ENCODE measurements around the gene STEAP1B.

STEAP1B gene

DNA sequence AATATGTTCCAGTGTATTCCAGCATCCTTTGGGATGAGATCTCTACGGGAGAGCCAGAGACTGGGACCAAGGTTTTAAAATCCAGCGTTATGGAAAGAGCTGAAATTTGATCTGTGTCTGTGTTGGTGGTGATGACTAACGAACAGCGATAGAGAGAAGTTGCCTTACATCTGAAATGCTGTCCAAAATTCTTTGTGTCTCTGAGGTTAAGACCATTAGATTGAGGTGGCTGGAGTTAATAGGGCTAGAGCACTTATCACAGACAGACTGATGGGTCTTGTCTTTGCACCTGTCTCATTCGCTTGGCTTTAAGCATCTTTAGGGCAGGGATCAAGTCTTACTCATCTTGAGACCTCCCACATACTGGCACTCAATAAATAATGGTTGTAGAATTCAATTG lies 102.0 kb downstream of the STEAP1B start:
- DNase-seq, result no peak

DNA sequence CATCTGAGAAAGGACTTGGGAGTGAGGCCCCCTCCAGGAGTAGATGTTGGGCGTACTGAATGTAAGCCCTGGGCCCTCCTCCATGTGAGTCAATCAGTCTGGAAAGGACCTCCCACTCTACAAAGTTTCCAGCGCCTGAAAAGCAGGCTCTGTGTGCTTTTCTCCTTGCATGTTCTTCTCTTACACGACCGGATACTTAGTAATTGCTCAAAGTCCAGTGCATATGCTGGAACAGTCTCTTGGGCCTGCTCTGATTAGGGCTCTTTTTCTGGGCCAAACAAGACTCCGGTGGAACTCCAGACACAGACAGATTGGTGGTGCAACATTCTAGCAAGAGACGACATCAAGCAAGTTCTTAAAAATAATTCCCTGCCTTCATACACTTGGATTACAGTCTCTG lies 104.8 kb downstream of the STEAP1B start:
- no peak for DNase-seq

DNA sequence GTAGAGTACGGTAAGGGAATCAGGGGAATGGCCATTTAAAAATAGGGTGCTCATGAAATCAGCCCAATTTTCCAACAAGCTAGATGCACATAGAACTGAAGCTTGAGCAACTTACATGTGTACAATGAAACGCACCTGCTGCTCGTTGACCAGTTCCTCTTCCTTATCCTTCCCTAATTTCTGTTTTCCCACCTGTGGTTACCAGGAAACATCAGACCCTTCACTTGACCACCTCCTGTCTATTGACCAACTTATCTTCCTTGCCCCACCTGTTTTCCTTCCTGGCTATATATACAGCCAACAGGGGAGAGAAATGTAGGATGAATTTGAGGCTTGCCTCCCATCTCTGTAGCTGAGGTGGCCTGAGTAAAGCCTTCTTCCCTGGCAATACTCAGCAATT lies 105.2 kb downstream of the STEAP1B start:
- no peak for DNase-seq

DNA sequence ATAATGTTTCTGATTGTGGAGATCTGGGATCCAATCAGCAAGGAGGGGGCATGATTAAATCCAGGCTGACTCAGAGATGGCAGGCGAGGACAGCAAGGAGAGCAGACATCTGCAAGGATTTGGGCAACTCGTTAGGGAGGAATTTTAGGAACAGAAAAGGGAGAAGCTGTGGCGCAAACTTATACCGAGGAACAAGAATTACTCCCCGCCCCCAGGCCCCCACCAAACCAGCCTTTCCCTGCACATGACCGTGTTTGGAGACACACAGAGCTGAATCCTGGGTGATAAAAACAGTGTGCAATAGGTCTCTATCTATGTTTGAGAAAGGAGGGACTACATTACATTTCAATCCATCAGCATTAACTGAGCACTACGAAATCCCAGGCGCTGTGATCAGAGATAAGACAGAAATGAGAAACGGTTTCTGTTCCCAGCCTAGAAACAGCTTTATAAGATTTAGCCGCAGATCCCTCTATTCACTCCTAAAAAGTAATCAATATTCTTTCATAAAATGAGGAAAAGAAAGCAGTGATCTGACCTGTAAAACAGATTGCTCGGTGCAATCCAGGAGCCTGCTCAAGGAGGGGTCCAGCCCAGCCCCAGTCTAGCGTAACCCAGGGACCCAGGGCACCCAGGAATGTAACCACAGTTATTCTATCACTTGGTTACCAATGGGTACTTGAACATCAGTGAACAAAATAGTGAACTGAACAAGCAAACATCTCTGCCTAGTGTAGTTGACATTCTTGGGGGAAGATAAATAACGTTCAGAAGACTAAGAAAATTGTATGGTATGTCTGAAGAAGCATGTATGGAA lies 105.9 kb downstream of the STEAP1B start:
- DNase-seq, result no peak

DNA sequence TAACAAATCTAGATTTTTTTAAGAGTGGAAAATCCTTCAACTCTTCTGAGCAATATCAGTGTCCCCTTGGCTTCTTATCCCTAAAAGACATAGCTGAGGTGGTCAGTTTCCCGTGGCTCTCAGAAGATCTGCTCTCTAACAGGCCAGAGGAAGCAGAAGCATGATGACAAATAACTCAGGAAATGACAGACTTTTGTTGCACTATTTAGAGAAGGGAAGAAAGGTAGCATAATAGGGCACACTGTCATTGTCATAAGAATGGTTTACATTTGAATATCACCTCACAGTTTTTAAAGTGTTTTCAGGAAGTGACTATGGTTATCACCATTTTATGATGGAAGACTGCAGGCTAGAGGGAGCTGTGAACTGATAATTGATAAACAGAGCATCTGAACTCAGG lies 109.5 kb downstream of the STEAP1B start:
- no peak for DNase-seq

DNA sequence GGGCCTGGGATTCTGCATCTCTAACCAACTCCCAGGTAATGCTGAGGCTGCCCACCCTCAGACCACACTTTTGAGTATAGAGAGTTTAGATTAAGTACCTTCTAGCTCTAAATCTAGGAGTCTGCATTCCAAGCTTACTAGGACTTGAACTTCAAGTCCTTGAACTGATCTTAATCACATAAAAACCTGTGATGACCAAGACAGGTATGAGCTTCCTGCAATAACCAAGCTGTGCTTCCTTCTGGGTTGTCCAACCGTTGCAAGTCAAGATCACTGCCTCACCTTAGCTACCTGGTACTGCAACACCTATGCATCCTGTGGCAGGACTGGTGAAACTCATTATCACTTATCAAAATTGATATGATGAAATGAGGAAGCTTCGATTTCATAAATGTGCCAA lies 110.1 kb downstream of the STEAP1B start:
- DNase-seq, result no peak

DNA sequence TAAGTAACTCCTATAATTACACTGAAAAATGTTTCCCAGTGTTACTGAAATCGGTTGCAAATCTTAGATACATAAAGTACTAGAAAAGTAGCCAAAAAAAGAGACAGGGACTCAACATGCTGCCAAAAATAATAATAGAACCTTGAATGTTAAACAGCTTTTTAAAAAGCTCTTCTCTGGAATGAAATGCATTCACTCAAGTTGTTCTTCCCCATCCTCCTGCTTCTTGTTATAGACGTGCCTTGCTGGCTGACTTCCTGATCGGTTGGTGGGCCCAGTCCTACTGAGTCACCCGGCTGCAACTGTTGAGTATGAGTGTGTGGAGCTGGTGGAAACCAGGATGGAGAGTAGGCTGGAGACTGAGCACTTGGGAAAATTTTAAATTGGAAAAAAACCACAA lies 112.4 kb downstream of the STEAP1B start:
- DNase-seq, result no peak

DNA sequence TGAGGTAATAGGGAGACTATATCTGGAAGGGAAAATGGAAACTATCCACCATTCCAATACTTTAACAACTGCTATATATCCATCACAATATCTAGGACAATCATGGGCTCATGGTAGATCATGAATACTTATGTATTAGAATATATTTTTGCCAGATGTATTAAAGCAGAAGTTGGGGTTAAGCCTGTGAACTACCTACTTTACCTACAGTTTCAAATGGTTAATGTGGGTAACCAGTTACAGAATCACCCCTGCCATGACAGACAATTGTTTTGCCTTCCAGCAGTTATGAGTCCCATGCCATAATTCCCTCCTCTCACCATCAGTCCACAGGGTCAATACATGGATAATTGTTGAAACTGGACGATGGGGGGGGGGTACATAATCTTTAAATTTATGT lies 113.1 kb downstream of the STEAP1B start:
- no peak for DNase-seq

DNA sequence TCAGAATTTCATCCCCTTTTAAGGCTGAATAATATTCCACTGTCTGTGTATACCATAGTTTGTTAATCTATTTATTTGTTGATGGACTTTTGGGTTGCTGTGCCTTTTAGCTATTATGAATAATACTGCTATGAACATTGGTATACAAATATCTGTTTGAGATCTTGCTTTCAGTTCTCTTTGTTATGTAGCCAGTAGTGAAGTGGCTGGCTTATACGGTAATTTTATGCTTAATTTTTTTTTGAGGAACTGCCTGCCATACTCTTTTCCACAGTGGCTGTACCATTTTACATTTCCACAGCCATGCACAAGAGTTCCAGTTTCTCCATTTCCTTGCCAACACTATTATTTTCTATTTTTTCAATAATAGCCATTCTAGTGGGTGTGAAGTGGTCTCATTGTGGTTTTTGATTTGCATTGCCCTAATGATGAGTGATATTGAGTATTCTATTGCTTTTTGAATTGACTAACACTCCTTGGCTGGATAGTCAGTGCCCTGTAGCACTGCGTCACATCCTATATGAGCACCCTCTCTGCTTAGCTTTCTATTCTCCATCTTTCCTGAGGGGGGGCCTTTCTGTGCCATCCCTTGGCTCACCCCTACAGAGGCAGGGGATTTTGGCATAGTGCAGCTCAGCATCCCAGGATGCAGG lies 113.7 kb downstream of the STEAP1B start:
- no peak for DNase-seq

DNA sequence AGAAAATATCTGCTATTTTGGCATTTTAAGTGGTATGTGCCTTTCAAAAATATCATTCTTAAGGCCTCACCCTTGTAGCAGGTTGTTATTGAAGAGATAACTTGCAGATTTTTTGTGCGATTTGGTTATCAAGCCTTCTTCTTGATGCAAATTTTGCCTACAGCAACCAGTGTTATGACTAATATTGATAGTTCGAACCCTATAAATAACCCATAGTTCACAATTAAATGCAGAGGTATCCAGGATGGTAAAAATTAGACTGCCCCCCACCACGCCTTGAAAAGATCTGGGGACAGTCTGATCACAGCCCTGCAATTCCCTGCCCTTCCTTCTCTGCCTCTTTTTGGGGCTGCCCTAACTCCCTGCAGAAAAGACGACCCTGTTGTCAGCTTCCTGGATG lies 114.7 kb downstream of the STEAP1B start:
- DNase-seq, result no peak

DNA sequence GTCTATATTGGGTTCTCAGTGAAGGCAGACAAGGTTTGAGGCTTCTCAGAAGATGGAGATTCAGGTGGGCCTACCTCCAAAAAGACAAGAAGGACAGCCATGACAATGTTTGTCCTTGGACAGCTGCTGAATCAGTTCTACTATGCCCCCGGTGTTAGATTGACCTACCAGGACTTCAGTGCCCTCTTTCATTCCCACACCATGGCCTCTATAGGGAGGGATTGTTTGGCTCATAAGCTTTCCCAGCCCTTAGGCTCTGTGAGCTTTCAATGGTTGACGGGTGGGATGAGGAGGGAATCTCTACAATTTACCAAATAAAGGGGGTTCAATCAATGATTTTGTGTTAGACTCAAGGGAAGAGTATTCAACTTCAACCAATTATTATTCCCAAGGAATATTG lies 119.7 kb downstream of the STEAP1B start:
- DNase-seq, result no peak

DNA sequence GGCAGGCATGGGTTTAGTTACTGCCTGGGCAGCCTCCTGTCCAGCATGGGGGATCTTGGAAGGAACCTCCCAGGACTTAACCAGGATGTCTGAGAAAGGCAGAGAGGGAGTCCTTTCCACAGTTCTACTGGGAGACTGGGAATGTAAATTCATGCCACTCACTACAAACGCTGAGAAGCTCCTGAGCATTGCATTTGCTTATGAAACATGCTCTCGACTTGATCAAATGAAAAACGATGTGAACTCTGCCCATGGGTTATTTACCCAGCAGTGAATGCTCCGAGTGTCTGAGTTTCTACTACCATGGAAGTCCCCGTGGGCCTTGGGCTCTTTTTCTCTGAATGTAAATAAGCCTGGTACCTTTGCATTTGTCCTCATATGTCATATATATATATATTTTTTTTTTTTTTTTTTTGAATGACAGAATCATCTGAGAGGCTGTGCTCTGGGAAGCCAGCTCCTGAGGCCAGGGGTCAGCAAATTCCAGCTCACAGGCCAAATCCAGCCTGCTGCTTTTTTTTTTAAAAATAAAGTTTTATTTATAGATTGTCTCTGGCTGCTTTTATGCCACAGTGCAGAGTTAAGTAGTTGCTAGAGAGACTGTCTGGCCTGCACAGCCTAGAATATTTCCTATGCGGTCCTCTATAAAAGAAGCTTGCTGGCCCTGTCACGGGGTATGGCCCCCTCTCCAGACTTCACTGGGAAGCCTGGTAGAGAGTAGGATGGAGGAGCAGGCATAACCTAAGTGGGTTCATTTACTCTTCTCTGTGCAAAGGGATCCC lies 121.6 kb downstream of the STEAP1B start:
- DNase-seq, result no peak

DNA sequence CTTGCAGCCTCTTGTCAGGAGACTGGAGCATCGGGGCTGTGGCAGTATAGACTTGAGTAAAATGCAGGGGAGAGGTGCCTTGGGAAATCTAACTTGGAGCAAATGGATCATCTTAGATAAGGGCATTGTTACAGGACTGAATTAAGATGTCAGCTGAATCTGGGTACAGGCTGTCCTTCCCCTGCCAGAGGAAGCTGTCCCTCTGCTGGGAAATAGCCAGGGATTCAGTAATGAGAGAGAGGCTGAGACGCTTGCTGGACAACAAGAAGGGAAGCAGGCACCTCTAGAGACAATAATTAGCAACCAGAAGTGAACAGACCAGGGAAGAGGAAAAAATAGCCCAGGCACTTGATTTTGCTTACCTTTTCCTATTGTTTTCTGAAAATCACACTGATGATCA lies 122.3 kb downstream of the STEAP1B start:
- DNase-seq, result no peak

DNA sequence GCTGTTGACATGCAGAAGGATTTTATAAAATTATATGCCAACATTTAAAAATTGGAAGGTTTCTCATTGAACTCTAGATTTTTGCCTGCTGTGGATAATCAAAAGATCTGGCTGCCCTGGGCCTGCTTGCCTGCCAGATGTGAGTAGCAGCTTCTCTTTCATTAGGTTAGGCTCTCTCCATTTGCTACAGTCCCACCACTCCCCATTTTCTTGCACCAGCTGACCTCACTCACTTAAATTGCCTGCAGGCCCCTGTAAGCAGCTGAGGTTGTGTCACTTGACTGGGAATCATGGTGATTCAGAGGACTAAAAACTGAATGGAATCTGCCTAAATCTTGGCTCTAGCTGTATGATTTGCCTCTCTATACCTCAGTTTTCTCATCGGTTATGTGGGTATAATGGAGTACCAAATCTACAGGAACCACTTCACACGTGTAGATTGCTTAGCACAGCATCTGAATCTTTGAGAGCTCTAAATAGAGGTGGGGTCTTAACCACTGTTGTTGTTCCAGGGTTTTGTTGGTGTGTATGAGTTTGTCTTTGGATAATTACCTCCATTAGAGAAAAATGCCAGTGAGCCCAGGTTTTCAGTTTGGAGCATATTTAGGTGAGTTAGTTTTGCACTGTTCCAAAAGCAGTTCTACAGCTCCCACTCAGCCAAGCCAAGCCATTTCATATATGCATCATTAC lies 124.5 kb downstream of the STEAP1B start:
- no peak for DNase-seq

DNA sequence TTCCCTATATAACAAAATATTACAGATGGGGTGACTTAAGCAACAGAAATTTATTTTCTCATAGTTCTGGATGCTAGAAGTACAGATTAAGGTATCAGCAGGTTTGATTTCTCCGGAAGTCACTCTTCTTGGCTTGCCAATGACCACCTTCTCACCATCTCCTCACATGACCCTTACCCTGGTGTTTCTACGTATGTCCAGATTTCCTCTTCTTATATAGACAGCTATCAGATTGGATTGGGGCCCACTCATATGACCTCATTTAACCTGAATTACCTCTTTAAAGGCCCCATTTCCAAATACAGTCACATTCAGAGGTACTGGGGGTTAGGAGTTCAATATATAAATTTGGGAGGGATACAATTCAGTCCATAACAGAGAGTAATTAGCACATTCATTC lies 126.1 kb downstream of the STEAP1B start:
- no peak for DNase-seq

DNA sequence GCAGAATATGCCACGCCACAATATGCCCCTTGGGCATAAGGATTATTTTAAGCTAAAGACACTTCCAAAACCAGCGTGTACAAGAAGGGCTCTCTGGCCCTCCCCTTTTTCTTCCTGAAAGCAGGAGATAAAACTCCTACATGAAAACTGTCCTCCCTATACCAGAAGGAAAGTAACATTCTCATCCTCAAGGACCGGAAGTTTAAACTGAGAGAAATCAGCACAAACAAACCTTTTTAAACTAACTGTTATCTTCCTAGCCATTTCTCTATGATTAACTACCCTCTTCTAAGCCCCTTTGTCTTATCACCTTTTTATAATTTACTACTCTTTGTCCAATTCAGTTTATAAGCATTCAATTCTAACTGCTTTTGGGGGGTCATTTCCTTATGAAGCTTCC lies 126.6 kb downstream of the STEAP1B start:
- DNase-seq, result no peak

DNA sequence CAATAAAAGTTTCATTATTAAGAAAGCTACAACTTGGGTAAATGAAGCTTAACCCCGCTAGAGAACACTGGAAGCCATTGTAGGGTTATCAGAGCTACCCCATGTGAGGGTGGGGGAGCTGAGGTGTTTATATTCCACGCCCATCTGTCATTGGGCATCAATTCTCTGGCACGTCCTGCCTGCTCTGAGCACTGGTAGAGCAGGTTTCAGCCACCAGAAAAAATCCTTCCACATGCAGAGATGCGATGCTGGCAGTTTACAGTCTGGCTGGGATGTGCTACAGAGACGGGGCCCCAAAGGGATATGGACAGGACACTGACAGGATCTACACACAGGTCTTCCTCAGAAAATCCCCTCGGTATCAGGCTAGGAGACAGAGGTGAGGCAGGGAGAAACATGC lies 127.1 kb downstream of the STEAP1B start:
- DNase-seq, result no peak

DNA sequence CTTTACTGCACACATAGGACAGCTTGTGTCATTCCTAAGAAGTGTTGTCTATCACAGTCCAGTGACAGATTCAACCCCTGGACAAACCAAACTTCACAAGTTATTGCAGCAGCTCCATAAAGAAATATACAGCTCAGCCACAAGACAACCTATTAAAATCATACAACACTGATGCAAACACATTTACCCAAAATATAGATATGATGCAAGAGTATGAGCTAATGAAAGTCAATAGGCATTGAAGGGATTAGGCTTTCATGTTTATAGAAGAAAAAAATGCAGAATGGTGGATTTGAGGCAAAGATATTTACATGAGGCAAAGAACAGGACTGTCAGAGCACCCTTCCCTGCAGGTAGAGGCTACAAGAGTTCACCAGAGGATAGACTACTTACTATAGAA lies 128.1 kb downstream of the STEAP1B start:
- no peak for DNase-seq
